DMS53 treated with DMSO at 0.1 percent for 48 hours (cell line): Measurements from ENCODE around the gene ZNF827.
A peak's percentile ranks its signal among the peaks of the same experiment; 100 is the strongest.

Experiments
- DNase-seq: peaks from one replicate; lab custom pipeline; 2025; ENCODE audit not compliant: unreplicated experiment; lab: John Stamatoyannopoulos, UW

ZNF827 gene

DNA sequence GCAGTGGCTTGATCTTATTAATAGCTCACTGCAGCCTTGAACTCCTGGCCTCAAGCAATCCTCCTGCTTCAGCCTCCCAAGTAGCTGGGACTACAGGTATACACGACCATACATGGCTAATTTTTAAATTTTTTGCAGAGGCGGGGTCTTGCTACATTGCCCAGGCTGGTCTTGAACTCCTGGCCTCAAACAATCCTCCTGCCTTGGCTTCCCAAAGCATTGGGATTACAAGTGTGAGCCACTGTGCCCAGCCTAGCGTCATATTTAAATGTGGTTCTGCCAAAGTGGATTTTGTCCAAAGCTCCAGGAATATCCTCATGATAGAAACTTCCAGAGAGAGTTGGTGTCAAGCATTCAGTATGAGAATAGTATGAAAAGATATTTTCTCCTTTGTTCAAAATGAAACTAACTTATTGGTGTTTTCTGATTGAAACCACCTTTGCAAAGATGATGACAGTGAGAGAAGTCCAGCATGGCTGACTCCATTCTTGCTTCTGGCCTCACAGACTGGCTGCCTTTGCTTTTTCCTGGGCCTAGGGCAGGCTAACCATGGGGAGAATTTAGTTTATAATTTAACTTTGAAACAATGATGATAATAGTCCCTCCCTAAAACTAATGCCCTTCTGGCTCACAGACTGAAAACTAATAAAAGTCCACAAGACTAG lies 129.6 kb downstream of the ZNF827 start:
- DNase-seq = no peak

DNA sequence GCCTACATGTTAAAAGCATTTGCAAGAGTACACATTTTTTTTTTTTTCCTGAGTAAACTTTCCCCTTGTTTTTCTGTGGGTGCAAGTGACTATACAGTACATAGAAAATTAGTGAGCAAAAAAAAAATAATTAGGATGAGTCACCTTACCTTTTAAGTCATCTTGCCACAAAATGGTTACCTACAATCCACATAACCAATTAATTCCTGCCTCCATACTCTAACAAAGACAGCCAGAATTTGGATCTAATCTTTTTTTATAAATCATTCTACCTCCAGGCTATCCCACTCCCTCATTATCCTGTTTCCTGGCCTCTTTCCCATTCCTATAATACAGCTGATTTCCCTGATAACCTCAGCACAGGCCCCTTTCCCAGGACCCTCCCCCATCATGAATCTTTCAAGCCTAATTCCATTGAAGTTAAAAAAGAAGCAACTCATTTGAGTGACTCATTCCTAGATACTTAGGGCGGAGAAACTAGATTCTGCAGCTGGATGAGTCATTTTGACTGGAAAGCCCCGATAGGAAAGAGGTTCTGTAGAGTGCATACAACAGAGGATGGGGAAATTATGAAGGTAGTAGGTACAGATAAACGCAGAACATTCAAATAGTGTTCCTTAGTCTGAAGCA lies 130.5 kb downstream of the ZNF827 start:
- DNase-seq = peak; percentile 48

DNA sequence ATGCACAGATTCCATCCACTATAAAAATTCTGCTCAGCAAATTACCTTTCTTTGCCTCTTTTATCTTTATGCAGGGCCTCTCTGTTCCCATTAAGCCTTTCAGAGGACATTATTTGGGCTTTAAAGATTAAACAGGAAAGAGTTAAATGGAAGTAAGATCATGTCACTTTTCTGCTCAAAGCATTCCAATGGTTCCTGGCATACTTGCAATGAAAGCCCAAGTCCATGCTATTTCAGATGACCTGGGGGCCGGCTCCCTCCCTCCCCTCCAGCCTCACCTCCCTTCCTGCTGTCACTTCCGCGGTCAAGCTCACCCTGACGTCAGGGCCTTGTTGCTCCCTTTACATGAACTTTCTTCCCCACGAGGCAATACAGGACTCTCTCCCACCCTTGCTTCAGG lies 133.1 kb downstream of the ZNF827 start:
- no peak for DNase-seq

DNA sequence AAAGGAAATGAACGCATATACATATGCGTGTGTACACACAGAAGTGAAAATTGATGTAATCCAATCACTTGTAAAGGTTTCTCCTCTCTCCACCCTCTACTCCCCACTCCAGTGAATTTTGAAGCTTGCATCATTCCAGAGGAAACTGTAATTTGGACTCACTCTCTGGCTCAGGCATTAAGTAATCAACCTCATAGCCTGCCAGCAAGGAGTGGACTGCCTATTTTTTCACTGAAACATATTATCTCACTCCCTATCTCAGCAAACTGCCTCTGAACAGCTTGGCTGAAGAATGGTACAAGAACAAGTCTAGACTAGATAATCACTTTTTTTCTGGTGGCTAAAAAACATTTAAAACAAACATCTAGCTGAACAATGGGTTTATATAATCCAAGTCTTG lies 134.5 kb downstream of the ZNF827 start:
- no peak for DNase-seq

DNA sequence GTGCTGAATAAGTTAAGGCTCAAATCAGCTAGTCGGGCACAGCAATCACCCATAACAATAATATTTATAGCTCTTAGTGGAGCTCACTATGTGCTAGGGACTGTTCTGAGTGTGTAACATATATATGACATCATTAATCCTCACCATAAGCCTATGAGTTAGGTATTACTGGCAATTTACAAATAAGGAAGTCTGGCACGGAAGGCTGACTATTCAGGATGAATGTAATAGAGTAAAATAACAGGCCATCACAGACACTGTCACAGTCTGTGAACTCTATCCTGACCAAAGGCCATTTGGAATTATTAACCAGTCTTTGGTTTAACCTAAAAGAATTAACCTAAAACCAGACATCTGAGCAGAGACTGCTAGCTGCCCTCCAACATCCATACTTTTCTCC lies 139.4 kb downstream of the ZNF827 start:
- DNase-seq = no peak

DNA sequence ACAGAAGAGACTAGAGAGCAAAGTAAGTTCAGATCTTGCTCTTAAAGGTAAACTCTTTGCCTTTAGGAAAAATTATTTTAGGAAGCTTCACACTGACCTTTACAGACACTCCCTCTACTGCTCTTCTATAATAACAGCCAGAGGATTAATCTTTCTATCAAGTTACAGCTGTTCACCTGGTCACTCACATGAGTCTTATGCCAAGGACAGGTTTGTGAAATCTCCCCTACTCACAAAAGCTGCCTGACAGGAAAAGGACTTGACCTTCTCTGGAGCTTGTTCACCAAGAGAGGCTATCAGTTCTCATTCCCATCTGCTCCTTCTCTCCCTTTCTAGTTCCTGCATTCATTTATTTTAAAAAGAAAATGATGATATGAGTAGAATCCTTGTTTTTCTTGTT lies 141.3 kb downstream of the ZNF827 start:
- no peak for DNase-seq

DNA sequence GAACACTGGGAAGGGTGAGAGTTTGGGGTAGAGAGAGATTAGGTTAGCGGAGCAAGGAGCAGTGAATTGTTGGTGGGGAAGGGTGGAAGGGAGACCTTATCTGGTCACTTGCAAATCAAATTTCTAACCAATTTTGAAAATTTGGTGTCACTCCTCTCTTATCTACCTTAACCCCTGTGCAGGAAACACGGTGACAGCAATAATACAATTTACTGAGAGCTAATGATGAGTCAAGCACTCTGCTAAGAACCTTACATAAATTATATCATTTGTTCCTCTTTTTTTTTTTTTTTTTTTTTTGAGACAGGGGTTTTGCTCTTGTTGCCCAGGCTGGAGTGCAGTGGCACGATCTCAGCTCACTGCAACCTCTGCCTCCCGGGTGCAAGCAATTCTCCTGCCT lies 142.3 kb downstream of the ZNF827 start:
- DNase-seq = no peak

DNA sequence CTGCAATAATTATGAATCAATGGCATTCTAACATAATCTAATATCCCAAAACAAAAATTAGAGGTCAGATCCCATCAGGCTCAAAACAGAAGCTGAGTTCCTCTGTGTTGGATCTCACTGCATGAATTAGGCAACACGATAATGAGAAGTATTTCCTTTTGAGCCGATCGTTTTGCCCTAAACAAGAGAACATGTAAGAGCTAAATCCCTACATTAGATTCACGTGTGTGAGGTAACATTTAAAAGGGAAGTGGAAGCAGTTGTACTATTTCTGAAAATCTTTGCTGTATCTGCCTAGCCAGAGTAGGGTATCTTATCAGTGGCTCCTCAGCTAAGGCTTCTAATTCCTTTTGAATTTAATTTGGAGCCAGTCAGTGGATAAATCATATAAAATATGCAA lies 143.1 kb downstream of the ZNF827 start:
- DNase-seq = no peak

DNA sequence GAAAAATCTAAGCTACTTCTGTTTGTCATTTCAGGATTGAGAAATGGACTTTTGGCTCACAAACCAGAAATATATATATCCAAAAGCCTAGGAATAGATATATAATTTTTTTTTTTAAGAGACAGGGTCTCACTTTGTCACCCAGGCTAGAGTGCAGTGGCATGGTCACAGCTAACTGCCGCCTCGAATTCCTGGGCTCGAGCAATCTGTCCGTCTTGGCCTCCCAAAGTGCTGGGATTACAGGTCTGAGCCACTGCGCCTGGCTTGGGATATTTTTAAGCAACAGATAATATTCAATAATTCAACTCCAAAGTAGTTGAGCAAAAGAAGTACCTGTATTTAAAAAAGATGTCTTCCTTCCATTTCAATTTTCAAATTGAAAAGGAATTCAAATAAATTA lies 146.2 kb downstream of the ZNF827 start:
- DNase-seq = no peak

DNA sequence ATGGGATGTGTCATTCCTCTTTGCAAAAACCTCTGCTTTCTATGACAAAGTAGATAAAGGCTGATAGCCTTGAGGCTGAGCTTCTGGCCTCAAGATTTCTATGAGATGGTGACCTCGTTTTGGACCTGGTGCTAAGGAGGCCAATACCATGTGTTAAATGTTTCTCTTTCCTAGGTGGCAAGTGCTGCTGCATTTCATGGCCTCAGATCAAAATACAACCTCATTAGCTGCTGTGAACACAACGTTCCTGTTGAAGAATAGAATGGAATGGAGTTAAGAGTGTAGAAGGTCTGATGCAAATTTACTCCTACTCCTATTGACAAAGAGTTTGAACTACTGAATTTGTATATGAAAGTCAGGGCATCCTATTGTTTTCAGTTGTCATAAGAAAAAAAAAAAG lies 146.6 kb downstream of the ZNF827 start:
- no peak for DNase-seq

DNA sequence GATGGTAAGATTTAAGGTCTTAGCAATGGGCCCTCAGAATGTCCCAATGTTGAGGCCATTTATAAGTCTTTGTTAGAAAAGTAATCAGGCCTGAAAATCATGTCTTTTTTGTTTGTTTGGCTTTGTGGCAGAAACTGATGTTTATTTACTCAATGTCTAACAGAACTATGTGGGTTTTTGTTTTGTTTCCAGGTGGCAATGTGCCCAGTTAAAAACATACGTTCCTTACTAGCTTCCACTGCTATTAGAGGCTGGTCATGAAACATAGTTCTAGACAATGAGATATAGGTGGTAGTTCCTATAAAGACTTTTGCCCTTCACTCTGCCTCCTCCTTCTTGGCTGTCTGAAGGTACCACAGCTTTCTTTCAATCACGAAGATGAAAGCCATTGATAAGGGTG lies 149.9 kb downstream of the ZNF827 start:
- no peak for DNase-seq

DNA sequence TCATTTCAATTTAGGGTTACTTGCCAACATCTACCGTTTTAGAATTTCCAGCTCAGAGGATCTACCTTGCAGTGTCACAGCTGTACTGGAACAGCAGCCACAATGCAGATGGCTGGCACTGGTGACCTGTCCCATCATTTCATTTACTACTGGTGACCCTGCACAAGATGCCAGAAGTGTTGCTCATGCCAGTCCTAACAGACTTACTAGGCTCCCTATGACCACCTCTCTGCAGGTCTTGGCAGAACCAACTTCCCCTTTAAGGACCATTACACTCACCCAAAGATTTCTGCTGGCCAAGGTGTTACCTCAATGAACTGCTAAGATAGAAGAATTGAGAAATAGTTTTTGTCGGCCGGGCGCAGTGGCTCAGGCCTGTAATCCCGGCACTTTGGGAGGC lies 151.8 kb downstream of the ZNF827 start:
- no peak for DNase-seq

DNA sequence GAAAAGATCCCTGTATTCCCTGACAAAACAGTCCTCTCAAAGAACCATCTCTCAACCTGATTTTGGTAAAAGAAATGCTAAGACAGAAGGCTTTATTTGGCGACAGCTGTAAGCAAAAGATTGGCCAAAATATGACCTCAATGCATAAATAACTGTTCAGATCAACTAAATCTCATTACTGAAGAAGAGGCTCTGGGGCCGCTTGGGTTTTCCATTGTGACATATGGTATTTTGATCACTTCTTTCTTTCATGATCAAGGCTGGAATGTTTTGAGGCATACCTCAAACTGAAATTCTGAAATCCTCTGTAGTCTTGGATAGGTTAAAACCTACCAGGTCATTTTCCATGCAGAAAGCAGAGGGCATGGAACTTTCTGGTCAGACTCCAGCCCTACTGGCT lies 152.4 kb downstream of the ZNF827 start:
- DNase-seq = no peak

DNA sequence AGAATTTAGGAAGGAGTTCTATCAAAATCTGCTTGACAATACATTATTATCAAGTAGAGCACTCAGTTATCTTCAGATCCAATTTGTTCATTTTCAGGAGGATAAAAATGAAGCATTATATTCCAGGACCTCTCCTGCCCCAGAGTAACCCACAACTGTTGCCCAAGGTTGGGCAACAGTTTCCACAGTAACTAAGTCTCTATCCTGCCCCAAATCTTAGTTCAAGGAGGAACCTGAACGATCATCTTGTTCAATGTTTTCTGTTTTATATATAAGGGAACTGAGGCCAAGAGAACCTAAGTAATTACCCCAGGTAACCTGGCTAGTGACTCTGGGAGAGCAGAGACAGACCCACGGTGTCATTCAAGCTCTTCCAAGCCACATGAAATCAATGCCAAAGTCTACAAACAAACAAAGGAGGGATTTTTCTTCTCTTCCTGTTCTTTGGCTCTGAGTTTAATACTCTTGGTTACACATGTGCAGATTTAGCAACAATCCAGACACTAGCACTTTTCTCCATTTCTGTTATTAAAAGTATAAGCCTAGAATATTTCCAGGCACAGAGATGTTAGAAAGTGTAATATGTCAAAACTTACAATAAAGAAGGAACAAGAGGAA lies 153.1 kb downstream of the ZNF827 start:
- DNase-seq = no peak

DNA sequence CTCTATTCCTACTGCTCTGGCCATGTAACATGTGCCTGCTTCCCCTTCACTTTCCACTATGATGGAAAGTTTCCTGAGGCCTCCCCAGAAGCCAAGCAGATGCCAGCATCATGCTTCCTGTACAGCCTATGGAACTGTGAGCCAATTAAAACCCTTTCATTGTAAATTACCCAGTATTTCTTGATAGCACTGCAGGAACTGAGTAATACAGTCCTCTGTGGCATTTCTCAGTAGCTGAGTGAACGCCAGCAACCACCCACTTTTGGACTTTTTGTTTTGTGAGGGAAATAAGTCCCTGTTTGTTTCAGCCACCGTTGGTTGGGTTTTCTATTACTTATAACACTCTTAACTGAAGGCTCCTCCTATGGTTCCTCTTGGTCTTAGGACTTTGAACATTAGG lies 154.6 kb downstream of the ZNF827 start:
- no peak for DNase-seq

DNA sequence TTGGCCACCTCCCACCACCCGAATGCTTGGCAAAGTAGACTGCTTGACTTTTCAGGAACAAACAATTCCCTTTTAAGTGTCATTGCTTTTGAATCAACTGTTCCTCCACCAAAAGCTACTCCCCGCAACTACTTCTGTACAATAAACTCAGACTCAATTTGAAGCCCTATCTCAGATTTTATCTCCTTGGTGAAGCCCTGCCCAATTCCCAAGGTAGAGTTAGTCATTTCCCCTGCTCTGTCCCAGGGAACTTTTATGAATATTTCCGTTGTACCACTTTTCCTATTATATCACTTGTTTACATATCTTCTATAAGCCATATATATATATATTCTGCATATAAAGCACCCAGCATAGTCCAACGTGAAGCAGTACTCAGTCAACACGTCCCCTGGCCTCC lies 155.9 kb downstream of the ZNF827 start:
- no peak for DNase-seq

DNA sequence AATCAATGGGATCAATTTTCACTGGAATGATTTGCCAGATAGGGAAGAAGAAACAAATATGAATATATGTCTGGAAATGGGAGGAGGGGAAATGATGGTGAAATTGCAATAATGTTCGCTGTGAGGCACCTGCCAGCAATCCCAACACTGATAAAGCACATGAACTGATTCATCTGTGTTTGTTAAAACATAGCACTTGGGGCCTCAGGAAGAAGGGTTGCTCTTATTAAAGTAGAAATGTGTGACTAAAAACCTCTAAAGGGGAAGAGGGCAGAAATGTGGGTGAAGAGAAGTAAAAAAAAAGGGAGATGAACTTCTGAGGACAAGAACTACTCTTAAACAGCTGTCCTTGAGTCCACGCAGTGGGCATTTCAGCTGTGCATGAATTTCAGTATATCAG lies 157.3 kb downstream of the ZNF827 start:
- no peak for DNase-seq

DNA sequence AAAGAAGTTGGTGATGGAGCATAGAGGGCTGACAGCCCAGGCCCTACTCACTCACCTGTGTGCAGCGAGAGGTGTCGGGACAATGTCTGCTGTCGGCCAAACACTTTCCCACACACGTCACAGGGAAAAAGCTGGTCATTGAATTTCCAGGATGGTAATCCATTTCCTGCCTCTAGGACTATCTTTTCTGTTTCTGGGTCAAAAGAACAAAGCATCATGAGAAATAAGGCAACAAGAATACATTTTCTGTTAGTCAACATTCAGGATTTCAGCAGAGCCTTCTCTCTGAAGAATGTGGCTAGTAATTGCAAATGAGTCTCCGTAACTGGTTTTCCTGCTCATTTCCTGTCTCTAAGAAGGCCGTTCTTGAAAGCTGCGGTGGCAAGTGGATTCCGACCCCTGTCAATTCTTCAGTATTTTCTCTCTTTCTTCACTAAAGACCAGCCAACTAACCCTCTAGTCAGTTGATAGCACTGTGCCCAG lies 159.3 kb downstream of the ZNF827 start:
- no peak for DNase-seq

DNA sequence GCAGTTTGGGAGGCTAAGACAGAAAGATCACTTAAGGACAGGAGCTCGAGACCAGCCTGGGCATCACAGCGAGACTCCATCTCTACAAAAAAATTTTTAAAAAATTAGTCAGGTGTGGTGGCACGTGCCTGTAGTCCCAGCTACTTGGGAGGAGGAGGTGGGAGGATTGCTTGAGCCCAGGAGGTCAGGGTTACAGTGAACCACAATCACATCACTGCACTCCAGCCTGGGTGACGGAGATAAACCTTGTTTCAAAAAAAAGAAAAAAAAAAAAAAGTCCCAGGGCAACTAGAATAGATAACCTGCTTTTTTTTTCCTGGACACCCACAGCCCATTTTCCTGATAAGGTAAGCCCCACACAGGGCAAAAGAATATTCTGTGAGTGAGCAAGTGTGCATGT lies 162.4 kb downstream of the ZNF827 start:
- no peak for DNase-seq

DNA sequence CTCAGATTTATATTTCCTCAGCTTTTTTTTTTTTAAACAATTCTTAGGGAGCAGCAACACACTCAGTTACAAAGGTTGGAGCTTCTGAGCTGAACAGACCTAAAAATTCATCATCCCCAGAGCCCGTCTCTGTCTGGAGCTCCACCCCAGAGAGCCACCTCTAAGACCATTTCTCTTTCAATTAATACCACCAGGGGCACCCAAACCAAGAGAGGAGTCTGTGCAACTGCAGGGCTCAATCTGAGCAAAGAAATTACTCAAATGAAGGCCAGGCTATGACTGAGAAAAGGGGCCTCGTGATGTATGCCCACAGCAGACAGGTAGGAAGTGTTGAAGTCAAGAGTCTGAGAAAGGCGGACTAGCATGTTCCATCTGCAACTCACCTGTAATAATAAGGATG lies 163.2 kb downstream of the ZNF827 start:
- no peak for DNase-seq

DNA sequence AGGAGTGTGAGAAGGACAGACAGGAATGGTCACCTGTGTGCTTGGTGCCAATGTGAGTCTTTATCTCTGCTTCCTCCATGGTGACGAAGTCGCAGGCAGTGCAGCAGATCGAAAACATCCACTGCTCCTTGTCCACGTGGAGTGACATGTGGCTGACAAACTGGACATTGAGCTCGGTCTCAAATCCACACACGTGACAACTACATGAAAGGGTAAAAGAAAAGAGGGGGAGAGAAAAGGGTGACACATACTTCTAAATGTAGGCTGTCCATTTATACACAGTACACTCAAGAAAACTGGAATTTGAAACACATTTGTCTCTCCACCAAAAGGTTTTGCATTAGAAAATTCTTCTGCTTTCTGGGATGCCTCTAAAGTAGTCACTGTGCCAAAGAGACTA lies 164.2 kb downstream of the ZNF827 start:
- DNase-seq = no peak

DNA sequence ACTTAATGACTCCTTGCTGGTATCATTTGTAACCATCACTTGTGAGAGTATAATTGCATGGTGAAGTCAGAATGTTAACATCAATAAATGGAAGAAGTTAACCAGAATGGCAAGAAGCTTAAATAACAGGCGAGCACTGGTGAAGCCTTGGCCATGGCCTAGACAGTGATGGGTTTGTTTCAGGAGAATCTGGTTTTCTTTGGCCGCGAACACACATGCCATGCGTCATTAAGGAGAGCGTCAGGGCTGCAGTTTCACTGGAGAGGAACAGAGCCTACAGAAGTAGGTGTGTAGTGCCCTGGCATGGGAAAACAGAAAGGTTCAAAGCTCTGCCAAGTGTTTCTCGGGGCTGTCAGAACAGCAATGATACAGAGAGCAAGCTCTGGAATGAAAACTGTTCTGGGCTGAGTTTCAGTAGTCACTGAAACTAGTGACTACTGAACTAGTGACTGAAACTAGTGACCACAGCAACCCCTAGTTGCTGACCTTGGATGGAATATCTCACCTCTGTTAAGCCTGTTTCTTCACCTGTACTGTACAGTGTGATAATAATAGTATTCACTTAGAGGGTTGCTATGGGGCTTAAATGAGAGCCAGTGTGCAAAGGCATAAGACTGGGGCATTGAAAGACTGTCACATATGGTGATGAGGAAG lies 164.9 kb downstream of the ZNF827 start:
- no peak for DNase-seq
